PFSK-1 (cell line): ENCODE data around the gene CRIP2.

Source experiments
- FOXP2 ChIP-seq: optimal IDR thresholded peaks from 2 replicates; pipeline ENCODE3; 2011; ENCODE audit warnings: borderline replicate concordance, control low read depth, inconsistent platforms; ENCODE audit not compliant: insufficient read depth; ENCODE audit errors: extremely low read length, extremely low read depth
- POLR2AphosphoS5 ChIP-seq: IDR thresholded peaks from 2 replicates; pipeline ENCODE4 v1.6.1; 2012; ENCODE audit warnings: low read depth, mild to moderate bottlenecking, control low read depth, low read length, moderate library complexity
- SIN3A ChIP-seq: IDR thresholded peaks from 2 replicates; pipeline ENCODE4 v1.6.1; 2012; ENCODE audit warnings: mild to moderate bottlenecking, low read length, moderate library complexity, borderline replicate concordance; ENCODE audit not compliant: insufficient read depth
- TAF1 ChIP-seq: IDR thresholded peaks from 2 replicates; pipeline ENCODE4 v1.6.1; 2012; ENCODE audit warnings: low read length, control low read depth, borderline replicate concordance; ENCODE audit not compliant: insufficient read depth
- TF ChIP-seq, protein P1 (sequence below), 2 experiments: IDR thresholded peaks; 2 replicates each; pipeline versions ENCODE4 v1.6.1 to v1.8.0; 2011 to 2012; ENCODE audit warnings: low read depth in 2 of 2, low read length in 2 of 2, control low read depth in 1 of 2, inconsistent platforms in 1 of 2, mild to moderate bottlenecking in 1 of 2, moderate library complexity in 1 of 2; ENCODE audit not compliant: insufficient read depth in 1 of 2

The CRIP2 gene

DNA sequence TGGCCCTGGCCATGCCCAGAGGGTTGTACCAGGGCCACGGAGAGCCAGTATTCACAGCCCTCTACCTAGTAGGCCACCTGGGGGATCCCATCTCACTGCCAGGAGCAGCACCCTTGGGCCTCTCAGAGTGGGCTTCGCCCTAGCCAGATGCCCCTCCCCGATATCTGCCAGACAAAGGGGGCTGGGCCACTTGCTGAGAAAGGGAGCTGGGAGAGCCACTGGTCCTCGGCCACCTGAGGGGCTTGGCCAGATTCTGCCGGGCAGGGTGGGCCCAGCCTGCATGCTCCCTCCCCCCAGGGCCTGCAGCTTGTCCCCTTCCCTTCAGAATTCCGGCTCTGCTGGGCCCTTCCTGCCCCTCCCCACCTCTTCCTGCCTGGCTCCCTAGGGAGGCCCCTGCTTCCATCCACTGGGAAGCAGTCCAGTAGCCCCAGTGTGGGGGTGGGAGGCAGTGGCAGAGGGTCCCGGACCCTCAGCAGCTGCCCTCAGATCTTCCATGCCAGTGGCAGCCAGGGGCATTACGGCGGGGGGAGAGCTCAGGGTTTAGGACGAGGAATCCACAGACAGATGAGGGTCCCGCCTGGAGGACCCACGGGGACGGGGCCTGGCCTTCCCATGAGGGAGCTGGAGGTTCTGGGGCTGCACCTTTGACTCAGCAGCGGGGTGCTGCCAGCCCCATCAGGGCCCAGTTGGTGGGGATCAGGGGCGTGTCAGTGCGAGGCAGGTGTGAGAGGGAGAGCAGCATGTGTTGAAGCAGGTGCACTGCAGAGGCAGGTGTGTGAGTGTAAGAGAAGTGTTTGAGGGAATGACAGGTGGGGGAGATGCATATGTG lies 2.4 kb downstream of the CRIP2 start:
- TF ChIP-seq TAF1: no peak
- TF ChIP-seq FOXP2: no peak
- TF ChIP-seq POLR2AphosphoS5: no peak
- TF ChIP-seq, protein P1, sequence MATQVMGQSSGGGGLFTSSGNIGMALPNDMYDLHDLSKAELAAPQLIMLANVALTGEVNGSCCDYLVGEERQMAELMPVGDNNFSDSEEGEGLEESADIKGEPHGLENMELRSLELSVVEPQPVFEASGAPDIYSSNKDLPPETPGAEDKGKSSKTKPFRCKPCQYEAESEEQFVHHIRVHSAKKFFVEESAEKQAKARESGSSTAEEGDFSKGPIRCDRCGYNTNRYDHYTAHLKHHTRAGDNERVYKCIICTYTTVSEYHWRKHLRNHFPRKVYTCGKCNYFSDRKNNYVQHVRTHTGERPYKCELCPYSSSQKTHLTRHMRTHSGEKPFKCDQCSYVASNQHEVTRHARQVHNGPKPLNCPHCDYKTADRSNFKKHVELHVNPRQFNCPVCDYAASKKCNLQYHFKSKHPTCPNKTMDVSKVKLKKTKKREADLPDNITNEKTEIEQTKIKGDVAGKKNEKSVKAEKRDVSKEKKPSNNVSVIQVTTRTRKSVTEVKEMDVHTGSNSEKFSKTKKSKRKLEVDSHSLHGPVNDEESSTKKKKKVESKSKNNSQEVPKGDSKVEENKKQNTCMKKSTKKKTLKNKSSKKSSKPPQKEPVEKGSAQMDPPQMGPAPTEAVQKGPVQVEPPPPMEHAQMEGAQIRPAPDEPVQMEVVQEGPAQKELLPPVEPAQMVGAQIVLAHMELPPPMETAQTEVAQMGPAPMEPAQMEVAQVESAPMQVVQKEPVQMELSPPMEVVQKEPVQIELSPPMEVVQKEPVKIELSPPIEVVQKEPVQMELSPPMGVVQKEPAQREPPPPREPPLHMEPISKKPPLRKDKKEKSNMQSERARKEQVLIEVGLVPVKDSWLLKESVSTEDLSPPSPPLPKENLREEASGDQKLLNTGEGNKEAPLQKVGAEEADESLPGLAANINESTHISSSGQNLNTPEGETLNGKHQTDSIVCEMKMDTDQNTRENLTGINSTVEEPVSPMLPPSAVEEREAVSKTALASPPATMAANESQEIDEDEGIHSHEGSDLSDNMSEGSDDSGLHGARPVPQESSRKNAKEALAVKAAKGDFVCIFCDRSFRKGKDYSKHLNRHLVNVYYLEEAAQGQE (IDR thresholded peaks at IDR 0.05; ENCODE audit: insufficient read depth in 1 of 2, low read depth in 2 of 2, low read length in 2 of 2): no peak
- no peak for TF ChIP-seq SIN3A

DNA sequence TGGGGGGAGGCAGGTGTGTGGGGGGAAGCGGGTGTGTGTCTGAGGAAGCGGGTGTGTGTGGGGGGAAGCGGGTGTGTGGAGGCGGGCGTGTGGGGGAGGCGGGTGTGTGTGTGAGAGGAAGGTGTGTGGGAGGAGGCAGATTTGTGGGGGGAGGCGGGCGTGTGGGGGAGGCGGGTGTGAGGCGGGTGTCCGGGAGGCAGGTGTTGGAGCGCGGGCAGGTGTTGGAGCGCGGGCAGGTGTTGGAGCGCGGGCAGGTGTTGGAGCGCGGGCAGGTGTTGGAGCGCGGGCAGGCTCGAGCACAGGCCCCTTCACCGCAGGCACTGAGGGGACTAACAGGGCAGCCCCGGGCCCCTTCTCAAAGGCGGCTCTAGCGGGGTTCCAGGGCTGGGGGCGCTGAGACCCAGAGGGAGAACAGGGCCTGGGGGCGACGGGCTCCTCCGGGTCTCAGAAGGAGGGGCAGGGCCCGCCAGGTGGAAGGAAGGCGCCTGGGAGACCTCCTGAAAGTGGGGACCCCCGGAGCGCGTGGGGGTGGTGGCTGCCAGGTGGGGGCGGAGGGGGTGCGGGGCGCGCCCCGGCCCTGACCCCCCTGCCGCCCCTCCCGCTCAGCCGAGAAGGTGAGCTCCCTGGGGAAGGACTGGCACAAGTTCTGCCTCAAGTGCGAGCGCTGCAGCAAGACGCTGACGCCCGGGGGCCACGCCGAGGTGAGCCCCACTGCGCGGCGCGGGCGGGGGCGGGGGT lies 3.2 kb downstream of the CRIP2 start:
- TF ChIP-seq FOXP2 (no peak), TAF1 (no peak), SIN3A (no peak), POLR2AphosphoS5 (no peak)
- TF ChIP-seq, protein P1 (IDR thresholded peaks at IDR 0.05; ENCODE audit: insufficient read depth in 1 of 2, low read depth in 2 of 2, low read length in 2 of 2): no peak

DNA sequence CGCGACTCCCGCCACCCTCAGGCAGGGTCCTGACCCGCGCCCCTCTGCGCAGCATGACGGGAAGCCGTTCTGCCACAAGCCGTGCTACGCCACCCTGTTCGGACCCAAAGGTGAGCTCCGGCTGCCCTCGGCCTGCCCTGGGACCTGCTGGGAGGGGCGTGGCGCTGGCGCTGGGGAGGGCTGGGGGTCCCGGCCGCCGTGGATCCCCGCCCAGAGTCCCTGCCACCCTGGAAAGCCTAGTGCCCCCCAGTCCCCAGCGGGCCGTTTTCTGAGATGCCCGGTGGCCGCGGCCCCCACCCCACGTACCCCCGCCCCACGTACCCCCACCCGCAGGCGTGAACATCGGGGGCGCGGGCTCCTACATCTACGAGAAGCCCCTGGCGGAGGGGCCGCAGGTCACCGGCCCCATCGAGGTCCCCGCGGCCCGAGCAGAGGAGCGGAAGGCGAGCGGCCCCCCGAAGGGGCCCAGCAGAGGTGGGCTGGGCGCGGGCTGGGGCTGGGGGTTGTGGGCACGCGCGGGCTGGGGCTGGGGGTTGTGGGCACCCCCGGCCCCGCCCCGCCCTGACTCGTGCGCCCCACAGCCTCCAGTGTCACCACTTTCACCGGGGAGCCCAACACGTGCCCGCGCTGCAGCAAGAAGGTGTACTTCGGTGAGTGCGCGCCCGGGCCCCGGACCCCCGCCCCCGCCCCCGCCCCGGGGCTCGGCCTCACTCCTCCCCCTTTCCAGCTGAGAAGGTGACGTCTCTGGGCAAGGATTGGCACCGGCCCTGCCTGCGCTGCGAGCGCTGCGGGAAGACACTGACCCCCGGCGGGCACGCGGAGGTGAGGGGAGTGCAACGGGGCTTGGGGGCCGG lies 4.0 kb downstream of the CRIP2 start:
- TF ChIP-seq SIN3A: no peak
- TF ChIP-seq FOXP2: no peak
- TF ChIP-seq, protein P1 (IDR thresholded peaks at IDR 0.05; ENCODE audit: insufficient read depth in 1 of 2, low read depth in 2 of 2, low read length in 2 of 2): no peak
- no peak for TF ChIP-seq TAF1
- no peak for TF ChIP-seq POLR2AphosphoS5

DNA sequence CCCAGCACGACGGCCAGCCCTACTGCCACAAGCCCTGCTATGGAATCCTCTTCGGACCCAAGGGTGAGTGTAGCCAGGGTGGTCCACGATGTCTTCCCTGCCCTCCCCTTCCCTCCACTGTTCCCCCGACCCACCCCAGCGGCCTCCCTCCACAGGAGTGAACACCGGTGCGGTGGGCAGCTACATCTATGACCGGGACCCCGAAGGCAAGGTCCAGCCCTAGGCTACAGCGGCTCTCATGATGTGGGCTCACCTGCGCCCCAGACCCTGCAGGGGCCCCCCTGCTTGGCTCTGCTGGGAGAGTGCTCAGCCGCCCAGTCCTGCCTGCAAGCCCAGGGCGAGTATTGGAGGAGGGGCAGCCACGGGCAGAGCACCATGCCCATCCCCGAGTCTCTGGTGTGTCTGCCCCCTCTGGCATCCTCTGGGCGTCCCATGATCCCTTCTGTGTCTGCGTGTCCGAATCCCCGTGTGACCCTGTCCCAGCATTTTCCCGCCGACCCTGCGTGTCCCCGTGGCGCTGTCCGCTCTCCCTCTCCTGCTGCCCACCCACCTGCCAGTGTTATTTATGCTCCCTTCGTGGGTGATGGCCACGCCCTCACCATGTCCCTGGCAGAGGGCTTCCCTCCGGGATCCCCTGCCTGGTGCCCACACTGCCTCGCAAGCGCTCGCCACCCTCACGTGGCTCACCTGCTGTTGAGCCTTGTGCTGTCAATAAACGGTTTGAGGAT lies 5.0 kb downstream of the CRIP2 start:
- TF ChIP-seq, protein P1 (IDR thresholded peaks at IDR 0.05; ENCODE audit: insufficient read depth in 1 of 2, low read depth in 2 of 2, low read length in 2 of 2): no peak
- TF ChIP-seq FOXP2 (no peak), POLR2AphosphoS5 (no peak), TAF1 (no peak), SIN3A (no peak)
